ENCODE measurements around the gene SQSTM1. TPM values are rescaled to one million over a fixed set of nuclear protein-coding genes. Genes with fewer than 3 reads are reported as not detected.

Gene SQSTM1
- total and polyA plus RNA-seq, 2 experiments from 2014 or later, result 402 to 641 TPM

GRCh38 chr5:179805529-179806249 lies 15.0 kb upstream of the SQSTM1 start:
- Histone ChIP-seq H3K4me3 (peak overlapping the region; percentile 100), H3K9me2 (replicated peaks; ENCODE audit: insufficient read depth) (no peaks in the 10 kb centered on the region), H4K20me1 (ENCODE audit: insufficient read depth, poor library complexity, severe bottlenecking) (peaks cover 46% of the 10 kb centered on the region), H3K4me1 (ENCODE audit: insufficient read depth) (peaks cover 36% of the 10 kb centered on the region), H3K27me3 (no peaks in the 10 kb centered on the region), H3K36me3 (replicated peaks; ENCODE audit: insufficient read depth, low read depth) (no peaks in the 10 kb centered on the region), H3K27ac (peak overlapping the region; percentile 99), H3K9me3 (ENCODE audit: low read depth) (no peaks in the 10 kb centered on the region), H3K4me2 (peak overlapping the region; percentile 99), H3K79me2 (peaks cover 64% of the 10 kb centered on the region), H2AFZ (peak overlapping the region; percentile 74)
- TF ChIP-seq EZH2phosphoT487 (IDR thresholded peaks at IDR 0.05; ENCODE audit: low read depth, severe bottlenecking, unreplicated experiment) (no peak), EZH2 (IDR thresholded peaks at IDR 0.05; ENCODE audit: borderline replicate concordance) (no peak)
- TF ChIP-seq, protein P1, sequence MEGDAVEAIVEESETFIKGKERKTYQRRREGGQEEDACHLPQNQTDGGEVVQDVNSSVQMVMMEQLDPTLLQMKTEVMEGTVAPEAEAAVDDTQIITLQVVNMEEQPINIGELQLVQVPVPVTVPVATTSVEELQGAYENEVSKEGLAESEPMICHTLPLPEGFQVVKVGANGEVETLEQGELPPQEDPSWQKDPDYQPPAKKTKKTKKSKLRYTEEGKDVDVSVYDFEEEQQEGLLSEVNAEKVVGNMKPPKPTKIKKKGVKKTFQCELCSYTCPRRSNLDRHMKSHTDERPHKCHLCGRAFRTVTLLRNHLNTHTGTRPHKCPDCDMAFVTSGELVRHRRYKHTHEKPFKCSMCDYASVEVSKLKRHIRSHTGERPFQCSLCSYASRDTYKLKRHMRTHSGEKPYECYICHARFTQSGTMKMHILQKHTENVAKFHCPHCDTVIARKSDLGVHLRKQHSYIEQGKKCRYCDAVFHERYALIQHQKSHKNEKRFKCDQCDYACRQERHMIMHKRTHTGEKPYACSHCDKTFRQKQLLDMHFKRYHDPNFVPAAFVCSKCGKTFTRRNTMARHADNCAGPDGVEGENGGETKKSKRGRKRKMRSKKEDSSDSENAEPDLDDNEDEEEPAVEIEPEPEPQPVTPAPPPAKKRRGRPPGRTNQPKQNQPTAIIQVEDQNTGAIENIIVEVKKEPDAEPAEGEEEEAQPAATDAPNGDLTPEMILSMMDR (IDR thresholded peaks at IDR 0.05; ENCODE audit: poor library complexity), result no peak
- DNase-seq (ENCODE audit: low spot score), result peak; percentile 72
- WGBS (ENCODE audit: low lambda C conversion rate, missing lambda C conversion rate), result 11% methylated on average over 27 of the region's 65 CpGs

DNA sequence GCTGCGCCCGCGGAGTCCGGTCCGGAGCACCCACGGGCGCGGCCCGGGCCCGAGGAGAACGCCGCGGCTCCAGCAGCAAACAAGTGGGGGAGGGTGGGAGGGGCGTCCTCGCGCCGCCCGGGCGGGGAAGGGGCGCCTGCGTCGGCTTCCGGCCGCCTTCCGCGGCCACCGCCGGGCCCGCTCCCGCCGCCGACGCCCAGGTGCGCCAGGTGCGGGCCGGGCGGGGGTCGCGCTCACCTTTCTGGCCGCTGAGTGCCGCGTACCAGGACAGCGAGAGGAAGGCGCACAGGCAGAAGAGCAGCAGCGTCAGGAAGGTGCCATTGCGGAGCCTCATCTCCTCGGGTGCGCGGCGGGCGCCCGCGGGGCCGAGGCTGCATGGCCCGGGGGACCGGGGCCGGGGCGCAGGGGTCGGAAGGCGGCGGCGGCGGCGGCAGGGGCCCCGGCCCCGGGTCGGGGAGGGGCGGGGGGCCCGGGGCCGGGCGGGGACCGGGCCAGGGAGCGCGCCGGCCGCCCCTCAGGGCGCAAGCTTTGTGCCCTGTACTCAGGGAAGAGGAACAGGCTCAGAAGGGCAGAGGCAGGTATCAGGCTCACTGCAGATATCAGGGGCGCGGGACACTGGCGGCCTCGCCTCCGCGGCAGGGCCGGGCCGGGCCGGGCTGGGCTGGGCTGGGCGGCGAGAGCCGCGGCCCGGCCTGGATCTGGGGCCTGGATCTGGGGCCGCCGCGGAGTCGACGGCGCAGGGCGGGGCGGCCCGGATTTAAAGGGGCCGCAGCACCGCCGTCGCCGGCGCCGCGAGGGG lies 14.3 kb upstream of the SQSTM1 start, which contains the start of gene MGAT4B:
MGAT4B (minus strand) TSS at position 617 of the 799 bp plus-strand sequence; CDS start at position 334, 283 bp downstream.
- no peaks in the 10 kb centered on the region for H3K27me3 ChIP-seq
- no peaks in the 10 kb centered on the region for H3K36me3 ChIP-seq (replicated peaks; ENCODE audit: insufficient read depth, low read depth)
- 1% methylated on average over 27 of the region's 108 CpGs for WGBS (ENCODE audit: low lambda C conversion rate, missing lambda C conversion rate)
- H3K4me2 ChIP-seq, result peak within 1 kb of the TSS; percentile 99
- H3K9me2 ChIP-seq (replicated peaks; ENCODE audit: insufficient read depth), result no peaks in the 10 kb centered on the region
- H3K79me2 ChIP-seq, result peaks cover 64% of the 10 kb centered on the region
- TF ChIP-seq EZH2phosphoT487 (IDR thresholded peaks at IDR 0.05; ENCODE audit: low read depth, severe bottlenecking, unreplicated experiment) (no peak), EZH2 (IDR thresholded peaks at IDR 0.05; ENCODE audit: borderline replicate concordance) (no peak)
- TF ChIP-seq, protein P1 (IDR thresholded peaks at IDR 0.05; ENCODE audit: poor library complexity), result no peak
- H2AFZ ChIP-seq, result peak within 1 kb of the TSS; percentile 97
- peak; percentile 94 for DNase-seq (ENCODE audit: low spot score)
- peaks cover 41% of the 10 kb centered on the region for H4K20me1 ChIP-seq (ENCODE audit: insufficient read depth, poor library complexity, severe bottlenecking)
- peak within 1 kb of the TSS; percentile 99 for H3K27ac ChIP-seq
- peaks cover 36% of the 10 kb centered on the region for H3K4me1 ChIP-seq (ENCODE audit: insufficient read depth)
- no peaks in the 10 kb centered on the region for H3K9me3 ChIP-seq (ENCODE audit: low read depth)
- peak within 1 kb of the TSS; percentile 100 for H3K4me3 ChIP-seq

DNA sequence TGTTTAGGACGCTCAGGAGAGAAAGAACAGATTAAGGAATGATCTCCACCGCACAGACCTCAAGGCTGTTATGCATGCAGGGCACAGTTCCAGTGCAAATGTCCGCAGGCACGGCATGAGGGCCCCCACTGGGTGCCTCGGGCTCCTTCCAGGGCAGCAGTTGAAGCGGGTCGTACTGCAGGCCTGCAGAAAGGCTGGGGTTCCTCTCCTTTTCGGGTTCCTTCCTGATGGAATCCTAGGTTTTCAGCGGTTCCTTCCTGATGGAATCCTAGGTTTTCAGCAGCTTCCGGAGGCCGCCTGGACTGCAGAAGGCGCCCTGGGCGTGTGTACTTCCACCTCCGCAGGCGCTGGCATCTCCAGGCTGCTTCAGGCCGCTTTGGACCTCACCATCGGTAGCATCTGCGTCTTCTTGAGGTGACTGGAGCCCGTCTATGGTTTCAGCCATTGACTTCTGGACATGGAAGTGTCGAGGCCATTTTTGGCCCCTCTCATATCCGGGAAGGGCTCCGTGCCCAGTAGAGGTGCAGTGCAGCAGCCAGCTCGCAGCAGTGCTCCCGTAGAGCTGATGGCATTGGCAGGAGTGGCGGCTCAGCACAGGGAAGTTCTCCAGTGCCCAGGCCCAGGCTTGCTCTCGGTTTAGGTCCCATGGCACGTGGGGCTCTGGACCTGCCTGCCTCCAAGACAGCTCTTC lies 8.4 kb upstream of the SQSTM1 start:
- Histone ChIP-seq H3K36me3 (replicated peaks; ENCODE audit: insufficient read depth, low read depth) (no peaks in the 10 kb centered on the region), H3K27me3 (no peaks in the 10 kb centered on the region), H4K20me1 (ENCODE audit: insufficient read depth, poor library complexity, severe bottlenecking) (no peaks in the 10 kb centered on the region), H3K9me2 (replicated peaks; ENCODE audit: insufficient read depth) (no peaks in the 10 kb centered on the region), H3K4me3 (no peak overlapping the region), H3K9me3 (ENCODE audit: low read depth) (no peaks in the 10 kb centered on the region), H2AFZ (no peak overlapping the region), H3K27ac (no peak overlapping the region), H3K4me1 (ENCODE audit: insufficient read depth) (peaks cover 10% of the 10 kb centered on the region), H3K79me2 (peaks cover 20% of the 10 kb centered on the region), H3K4me2 (no peak overlapping the region)
- no peak for DNase-seq (ENCODE audit: low spot score)
- TF ChIP-seq, protein P1 (IDR thresholded peaks at IDR 0.05; ENCODE audit: poor library complexity), result no peak
- TF ChIP-seq EZH2 (IDR thresholded peaks at IDR 0.05; ENCODE audit: borderline replicate concordance), result no peak
- no peak for TF ChIP-seq EZH2phosphoT487 (IDR thresholded peaks at IDR 0.05; ENCODE audit: low read depth, severe bottlenecking, unreplicated experiment)
- WGBS (ENCODE audit: low lambda C conversion rate, missing lambda C conversion rate), result 96% methylated on average over 27 of the region's 27 CpGs

Measured in hepatocyte (in vitro differentiated cells).